HuH-7.5 (cell line): ENCODE data around the gene PLPP1.

Experiments
- DNase-seq: peaks from one replicate; pipeline ENCODE4 v3.0.0; 2011; ENCODE audit warnings: low spot score

The PLPP1 gene

DNA sequence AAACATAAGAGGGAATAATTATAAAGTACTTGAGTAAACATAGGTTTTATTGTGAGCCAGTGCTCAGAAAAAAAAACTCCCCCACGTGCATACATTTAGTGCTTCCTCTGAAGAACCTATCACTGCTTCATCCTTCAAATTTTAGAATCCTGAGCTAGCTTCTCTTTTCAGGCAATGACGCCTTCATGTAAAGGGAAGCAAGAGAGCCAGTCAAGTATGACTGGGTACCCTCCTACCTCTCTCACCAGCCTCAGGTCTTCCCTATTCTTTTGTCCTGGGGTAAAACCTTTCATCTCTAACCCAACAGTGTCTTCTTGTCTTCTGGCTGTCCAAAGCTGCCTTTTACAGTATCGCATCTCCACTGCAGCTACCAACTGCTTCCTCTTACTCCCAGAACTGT lies 32.0 kb downstream of the PLPP1 start:
- DNase-seq = no peak

DNA sequence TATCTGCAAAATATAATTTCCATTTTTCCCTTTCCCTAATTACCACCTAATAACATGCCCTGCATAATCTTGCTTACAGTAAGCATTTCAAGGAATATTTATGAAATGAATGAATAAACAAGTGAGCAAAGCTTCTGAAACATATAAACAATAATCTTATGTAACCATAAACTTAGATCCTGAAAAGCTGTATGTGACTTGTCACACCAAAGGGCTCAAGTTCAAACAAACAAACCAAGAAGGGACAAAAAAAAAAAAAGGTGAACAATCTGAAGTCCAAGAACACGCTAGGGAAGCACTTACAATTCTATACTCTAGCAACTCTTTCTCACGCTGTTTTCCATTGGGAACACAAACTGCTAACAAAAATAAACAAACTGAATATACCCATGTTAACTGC lies 36.3 kb downstream of the PLPP1 start:
- DNase-seq = no peak

DNA sequence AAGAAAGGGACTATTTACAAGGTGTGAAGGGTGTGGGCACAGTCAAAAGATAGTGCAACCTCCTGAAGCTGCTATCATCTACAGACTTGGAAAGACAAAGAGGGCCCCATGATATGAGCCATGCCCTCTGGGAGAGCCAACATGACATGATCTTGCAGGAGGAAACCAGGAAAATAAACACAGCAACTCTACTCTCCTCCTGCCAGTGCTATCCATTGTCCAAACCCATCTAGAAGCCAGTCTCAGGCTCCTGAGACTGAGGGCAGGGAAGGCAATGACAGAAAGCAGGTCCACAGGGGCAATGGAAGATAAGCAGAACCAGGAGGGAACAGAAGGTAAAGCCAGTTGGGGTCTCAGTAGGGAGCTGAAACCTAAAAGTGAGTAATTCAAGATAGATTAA lies 37.1 kb downstream of the PLPP1 start:
- no peak for DNase-seq

DNA sequence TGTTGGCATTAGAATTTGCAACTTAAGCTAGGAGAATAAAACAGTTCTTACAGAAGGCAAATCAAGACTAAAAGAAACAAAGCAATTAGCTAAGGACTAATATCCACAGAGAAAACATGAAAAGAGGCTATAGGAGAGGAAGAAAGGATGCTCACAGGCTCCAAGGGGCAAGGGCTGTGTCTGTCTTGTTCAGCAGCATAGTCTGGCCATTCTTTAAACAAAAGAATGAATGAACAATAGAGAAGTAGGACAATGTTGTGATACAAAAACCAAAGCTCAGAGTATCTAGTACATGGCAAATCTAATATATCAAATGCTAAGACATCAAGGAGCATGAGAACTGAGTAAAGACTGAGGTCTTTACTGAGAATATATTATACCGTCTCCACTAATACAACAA lies 39.5 kb downstream of the PLPP1 start:
- DNase-seq = no peak

DNA sequence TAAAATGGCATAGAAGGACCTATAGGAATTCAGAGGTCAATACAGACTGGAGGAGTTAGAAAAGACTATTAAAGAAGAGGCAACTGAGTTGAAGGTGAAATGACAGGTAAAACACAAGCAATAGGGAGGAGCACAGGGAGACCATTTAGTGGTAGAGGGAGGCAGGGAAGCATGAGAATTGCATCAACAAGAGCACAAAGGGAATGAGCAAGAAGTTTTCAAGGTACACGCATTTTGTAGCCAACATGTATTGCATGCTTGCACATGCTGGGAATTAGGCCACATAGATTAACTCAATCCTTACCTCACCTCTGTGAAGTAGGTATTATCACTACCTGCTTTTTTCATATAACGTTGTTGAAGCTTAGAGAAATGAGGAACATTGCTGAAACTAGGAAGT lies 42.3 kb downstream of the PLPP1 start:
- no peak for DNase-seq

DNA sequence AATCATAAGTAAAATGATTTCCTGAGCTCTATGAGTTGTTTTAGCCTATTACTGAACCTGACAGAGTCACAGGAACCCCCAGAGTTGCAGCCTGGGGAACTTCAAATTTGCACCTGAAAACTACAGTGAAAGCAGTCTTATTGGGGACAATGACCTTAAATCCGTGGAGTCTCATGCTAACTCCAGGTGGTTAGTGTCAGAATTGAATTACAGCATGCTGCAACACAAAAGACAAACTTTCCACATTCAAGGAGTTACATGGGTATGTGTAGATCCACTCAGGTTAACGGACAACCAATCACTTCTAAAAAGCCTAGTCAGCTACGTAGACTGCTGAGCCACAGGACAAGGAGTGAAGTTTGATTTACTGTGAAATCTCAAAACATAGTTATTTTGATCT lies 49.7 kb downstream of the PLPP1 start:
- DNase-seq = no peak

DNA sequence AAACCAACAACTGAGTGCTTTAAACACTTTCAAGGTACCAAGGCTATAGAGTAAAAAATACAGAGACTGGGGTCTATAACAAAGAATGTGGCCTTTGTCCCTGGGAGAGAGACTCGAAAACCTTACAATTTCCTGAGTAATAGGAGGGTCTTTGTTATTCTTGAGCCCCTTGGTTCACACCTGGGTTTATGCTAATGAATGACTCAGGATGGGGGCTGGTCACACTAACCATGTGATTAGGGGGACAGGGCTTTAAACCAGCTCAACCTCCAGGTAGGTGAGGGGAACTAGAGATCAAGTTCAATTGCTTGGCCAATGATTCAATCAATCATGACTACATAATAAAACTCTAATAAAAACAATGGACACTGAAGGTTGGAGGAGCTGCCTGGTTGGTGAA lies 50.2 kb downstream of the PLPP1 start:
- DNase-seq = no peak

DNA sequence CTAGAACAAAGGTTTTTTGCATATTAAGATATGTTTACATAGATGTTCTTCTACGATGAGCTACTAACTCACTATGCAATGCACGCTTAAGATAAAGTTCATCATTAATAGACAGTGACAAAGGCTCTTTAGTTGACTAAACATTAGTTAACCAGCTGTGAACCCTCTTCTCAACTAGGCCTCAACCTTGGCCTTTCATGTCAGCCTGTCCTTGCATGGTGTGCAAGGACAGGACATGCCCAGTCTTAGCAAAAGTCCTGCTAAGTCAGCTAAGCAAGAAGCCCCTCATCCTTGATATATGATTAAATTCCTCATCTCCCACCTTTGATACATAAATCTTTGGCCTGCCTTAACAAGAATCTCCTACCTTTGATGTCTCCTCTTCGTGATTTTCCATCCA lies 50.9 kb downstream of the PLPP1 start:
- no peak for DNase-seq

DNA sequence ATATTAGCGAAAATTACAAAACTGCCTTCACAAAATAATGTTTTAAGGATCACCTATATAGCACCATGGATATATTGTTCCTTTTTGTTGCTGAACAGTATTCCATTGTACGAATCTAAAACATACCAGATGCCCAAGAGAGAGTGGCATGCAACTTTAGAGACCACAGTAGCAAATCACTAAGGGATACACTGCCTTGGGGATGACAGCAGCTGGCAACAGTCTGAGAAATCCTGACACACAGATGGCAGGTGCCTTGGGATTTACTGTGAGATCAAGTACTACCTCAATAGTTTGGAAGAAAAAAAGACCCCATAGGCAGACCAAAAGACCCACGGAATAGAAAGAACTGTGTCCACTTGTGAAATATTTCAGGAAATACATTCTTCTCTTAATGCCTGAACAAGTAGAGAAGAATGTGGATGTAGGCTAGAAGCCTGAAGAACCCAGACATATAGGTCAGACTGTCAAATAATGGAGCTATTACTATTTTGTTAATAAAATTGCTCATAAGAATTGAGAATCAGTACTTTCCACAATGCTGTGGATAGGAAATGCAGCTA lies 53.4 kb downstream of the PLPP1 start:
- no peak for DNase-seq

DNA sequence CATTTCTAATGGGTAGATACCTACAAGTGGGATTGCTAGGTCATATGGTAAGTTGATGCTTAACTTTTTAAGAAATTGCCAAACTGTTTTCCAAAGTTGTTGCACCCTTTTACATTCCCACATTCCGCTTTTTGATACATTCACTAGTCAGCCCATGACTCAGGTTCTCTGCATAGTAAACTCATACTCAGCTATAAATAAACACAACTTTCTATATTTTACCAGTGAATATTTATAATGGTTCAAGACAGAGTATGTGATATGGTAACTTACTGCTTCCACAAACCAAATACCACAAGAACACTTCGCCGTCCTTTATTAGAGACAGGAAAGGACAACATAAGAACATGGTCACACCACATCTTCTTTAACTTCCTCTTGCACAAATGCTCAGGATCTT lies 54.0 kb downstream of the PLPP1 start:
- no peak for DNase-seq

DNA sequence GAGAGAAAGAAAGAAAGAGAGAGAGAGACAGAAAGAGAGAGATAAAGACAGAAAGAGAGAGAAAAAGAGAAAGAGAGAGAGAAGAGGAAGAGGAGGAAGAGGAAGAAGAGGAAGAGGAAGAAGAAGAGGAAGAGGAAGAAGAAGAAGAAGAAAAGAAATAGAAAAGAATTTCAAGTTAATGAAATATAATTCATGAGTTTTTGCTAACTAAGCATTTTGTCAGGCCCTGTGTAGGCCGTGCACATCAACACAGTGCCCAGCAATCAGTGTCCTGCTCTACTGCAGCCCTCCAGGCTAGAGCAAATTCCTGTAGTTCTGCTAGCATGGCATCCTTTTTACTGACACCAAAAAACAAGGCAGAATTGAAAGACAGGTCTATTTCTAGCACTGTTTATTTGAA lies 62.1 kb downstream of the PLPP1 start:
- no peak for DNase-seq

DNA sequence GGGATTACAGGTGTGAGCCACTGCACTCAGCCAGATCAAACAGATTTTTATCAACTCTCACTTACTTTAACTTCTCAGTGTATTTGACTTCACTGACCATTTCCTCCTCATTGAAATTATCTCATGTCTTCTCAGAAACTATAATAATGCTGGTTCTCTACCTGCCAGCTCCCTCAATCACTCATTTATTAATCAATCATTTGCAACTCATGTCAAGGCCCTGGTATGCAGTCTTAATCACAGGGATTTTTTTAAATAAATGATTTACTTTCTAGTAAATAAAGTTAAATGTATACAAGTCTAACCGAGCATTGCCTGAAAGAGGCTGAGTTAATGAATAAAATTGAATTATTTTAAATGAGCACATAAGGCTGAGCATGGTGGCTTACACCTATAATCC lies 63.3 kb downstream of the PLPP1 start:
- no peak for DNase-seq

DNA sequence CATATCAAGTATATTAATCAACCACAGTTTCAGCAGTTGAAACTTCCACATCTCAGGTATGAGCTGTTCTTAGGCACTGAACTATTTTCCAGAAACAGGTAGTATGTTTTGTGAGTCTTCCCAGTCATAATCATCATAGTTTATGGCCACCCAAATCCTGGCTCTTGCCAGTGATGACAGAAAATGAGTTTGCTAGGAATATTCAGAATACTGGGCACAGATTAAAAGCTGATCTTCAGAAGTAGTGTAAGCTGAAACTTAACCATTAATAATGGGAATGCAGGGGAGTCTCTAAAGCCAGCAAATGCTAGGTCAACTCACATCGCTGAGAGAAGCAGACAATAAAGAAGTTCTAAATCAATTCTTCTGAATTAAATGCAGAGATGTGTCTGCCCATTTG lies 64.5 kb downstream of the PLPP1 start:
- no peak for DNase-seq

DNA sequence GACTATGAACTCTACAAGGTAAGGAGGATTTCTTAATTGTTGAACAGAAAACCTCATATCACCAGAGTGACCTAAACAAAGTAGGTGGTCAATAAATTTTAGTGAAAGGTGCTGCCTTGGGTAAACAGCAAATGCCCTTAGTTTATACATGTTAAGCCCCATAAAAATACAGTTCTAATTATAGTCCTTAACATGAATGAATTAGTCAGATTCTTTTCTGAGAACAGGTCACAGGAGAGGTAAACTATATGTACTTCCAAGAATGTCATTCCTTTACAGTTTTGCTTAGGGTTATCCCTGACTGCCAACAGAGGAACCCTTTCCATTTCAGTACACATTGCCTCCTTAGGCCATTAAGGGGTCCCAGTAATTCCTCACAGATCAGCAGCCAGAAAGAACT lies 64.9 kb downstream of the PLPP1 start:
- DNase-seq = no peak

DNA sequence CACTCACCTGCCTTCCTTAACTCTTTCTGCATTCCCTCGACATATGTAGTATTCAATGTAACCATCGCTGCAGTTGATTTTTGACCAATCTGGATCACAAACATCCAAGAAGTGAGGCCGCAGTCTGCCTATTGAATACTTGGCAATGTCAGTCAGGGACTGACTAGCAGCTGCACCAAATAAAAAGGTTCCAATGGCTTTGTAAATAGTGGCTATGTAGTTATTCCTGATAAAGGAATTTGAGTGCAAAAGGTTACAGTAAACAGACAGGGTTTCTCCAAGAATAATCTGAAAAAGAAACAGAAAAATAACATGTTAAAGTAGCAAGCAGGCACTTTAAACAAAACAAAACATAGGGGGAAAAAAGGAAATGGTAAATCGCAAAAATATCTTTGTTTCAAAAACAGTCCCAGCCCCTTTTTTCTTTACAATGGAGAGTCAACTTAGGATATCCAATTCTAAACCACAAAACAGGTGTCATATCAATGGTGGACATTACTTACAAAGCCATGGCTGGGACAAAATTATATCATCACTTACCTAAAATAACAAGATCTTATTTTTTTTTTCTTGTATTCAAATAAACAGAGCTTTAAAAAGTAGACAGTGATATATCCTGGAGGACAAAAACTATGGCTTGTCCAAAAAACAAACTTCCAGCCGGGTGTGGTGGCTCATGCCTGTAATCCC lies 66.8 kb downstream of the PLPP1 start:
- DNase-seq = no peak

DNA sequence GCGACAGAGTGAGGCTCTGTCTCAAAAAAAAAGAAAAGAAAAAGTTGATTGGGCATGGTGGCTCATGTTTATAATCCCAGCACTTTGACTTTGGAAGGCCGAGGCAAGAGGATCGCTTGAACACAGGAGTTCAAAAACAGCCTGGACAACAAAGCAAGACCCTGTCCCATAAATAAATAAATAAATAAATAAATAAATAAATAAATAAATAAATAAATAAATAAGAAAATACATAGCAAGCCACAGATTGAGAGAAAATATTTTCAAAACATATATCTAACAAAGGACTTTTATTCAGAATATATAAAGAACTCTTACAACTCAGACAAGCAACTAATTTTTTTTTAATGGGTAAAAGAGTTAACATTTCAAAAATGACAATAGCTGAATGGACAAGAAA lies 71.2 kb downstream of the PLPP1 start:
- DNase-seq = no peak

DNA sequence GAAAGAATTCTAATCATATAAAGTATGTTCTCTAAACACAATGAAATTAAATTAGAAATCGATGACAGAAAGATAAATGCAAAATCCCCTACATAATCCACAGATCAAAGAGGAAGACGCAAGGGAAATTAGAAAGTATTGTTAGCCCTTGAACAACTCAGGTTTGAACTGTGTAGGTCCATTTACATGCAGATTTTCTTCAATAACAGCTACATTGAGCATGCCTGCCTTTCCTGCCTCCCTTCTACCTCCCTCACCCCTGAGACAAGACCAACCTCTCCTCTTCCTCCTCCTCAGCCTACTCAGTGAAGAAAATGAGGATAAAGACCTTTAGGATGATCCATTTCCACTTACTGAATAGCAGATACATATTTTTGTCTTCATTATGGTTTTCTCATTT lies 75.2 kb downstream of the PLPP1 start:
- no peak for DNase-seq

DNA sequence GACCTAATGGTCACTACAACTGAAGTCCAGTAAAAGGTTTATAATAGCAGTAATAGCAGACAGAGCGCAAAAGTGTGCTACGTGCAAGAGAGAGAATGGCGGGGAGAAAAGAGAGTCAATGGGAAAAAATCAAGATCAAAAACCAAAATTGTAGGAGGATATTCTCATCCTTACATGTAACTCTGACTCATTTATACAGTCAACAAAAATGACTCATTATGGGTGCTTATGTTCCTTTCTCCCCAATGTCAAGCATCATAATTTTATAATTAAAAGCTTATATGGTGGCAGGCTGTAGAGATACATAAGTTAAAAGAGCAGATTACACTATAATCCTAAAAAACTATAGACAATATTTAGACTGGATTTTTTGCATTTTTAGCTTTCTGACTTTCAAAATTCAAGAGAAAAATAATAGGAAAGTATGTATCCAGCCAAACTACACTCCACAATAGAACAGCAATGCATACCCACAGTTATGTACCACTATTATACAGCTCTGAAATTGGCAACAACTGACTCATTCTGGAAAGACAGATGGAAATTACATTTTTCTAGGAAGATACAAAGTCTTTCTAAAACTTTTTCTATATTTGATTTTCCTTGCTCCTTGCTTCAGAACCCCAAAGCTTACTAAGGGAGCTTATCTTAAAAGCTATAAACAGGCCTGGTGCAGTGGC lies 78.4 kb downstream of the PLPP1 start:
- DNase-seq = no peak

DNA sequence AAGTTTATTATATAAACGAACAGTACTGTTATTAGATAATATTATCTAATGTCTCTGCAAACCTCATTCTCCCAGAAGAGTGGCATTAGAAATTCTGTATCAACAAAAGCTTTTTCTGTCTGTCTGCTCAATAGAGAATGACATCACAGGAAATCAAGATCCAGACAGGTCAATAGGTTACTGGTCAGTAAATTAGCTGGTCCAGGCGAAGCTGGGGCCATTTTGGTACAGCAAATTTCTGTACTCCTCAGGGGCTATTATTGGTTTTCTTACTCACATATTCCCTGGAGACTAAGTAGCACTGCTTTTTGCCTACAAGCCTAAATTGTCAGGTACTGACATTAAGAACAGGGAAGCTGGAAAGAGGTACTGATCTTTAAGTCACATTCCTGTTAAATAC lies 80.5 kb downstream of the PLPP1 start:
- no peak for DNase-seq

DNA sequence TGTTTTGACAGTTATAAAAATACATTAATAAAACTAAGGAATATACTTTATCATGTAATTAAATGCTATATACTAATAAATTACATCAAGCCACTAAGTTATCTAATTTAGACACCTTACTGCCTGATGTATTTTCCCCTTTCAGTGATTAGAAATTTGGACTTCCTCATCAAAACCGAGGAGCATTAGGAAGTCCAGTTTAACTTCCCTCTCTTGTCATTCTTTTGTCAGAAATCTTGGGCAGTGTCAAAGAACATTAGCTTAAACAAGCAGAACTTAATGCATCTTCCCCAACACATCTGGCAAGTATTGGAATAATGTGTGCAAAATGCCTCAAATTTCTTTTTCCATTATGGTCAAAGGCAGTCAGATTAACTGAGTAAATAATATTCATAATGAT lies 81.6 kb downstream of the PLPP1 start:
- no peak for DNase-seq

DNA sequence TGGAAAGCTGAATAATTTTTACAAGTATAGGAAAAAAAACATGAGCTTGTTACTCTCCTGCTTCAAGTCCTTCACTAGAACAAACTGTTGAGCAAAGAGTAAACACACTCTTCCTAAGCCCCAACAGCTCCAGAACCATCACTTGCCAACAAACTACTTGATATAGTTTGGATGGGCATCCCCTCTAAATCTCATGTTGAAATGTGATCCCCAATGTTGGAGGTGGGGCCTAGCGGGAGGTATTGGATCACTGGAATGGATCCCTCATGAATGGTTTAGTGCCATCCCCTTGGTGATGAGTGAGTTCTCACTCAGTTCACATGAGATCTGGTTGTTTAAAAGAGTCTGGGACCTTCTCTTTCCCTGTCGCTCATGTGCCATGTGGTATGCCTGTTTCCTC lies 82.8 kb downstream of the PLPP1 start:
- no peak for DNase-seq

DNA sequence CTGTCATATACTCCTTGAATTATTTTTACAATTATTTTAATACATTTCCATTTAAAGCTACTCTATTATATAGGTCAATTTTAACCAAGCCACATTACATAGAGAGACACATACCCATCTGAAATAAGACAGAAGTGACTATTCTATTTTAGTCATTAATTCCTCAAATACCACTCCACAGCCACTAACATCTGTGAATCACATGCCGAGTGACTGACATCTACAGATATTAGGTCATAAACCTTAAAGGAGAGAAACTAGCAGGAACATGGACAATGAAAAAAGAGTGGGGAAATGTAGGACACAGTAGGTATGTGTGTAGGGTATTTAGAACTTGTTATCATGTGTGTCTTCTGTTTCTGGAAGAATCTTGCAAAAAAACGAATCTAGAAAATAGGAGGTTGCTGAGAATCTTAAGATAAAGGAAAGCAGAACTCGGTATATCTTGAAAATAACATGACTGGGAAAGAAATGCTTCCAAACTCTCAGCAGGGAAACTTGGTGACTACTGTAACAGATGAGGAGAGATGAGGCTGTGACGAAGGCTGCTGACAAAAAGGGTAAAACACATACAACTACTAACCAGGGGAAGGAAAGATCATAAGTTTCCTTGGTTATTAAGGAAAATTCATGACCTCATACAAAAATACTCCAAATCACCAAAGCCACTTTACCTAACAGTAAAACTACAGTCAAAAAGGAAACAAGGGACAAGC lies 84.6 kb downstream of the PLPP1 start:
- no peak for DNase-seq

DNA sequence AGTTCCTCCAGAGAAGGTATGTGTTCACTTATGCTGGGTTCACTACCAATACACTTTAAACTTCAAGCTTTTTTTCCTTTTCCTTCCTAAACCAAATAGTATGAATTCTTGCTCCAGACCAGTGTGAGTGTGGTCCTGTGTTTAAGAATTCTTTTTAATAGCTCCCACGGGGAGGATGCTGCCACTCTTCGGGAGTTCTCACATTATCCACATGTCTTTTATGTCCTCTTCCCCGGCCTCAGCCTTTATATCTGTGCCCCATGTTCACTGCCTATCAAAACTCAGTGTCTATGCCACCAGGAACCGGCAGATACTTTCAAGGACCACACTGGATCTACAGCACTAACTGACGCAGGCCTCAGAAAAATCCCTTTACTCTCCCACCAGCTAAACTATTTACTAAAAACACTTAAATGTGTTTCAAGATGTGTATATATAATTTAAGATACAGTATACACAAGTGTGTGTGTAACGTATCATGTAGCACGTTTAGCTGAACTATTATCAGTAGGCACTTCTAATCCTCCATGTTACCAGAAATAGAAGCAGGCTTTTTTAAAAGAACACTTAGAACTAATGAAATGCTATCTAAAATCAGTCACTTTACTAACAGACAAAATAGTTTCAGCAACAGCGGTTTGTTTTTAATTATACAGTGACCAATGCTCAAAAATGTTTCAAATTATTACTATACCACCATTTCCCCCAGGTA lies 88.0 kb downstream of the PLPP1 start:
- DNase-seq = no peak
